ENCODE results near the gene TEX264. TPM values are rescaled to one million over a fixed set of nuclear protein-coding genes. Genes with fewer than 3 reads are reported as not detected.

TEX264 gene
- total and polyA plus RNA-seq, 2 donors (not counting 1 experiment from before 2014, with no cell fraction given), result 34.3 to 51.0 TPM

GRCh38 chr3:51709675-51710074 lies 38.6 kb downstream of the TEX264 start:
- no peaks in the 10 kb centered on the region for H3K9me3 ChIP-seq (ENCODE audit: control insufficient read depth, insufficient read depth, low read depth, low read length)
- TF ChIP-seq CTCF (conservative IDR thresholded peaks at IDR 0.05 in 1 of 2, IDR thresholded peaks at IDR 0.05 in 1 of 2; ENCODE audit: low read depth in 1 of 2, low read length in 2 of 2), result no peak
- no peak for TF ChIP-seq EZH2 (IDR thresholded peaks at IDR 0.05; ENCODE audit: low read length, missing control alignments)
- H3K36me3 ChIP-seq (ENCODE audit: control insufficient read depth, insufficient read depth, low read length), result no peaks in the 10 kb centered on the region
- H3K4me3 ChIP-seq (replicated peaks in 1 of 4; ENCODE audit: control extremely low read depth in 1 of 4, insufficient read depth in 1 of 4, low read depth in 3 of 4, low read length in 4 of 4), result no peak overlapping the region
- H3K27me3 ChIP-seq (ENCODE audit: control insufficient read depth, insufficient read depth, low read length), result no peaks in the 10 kb centered on the region
- H3K27ac ChIP-seq (ENCODE audit: insufficient read depth, low read length), result no peak overlapping the region
- no peaks in the 10 kb centered on the region for H3K4me1 ChIP-seq (ENCODE audit: control insufficient read depth, extremely low read depth, insufficient read depth, low read length)
- H3K4me2 ChIP-seq (ENCODE audit: extremely low read depth, insufficient read depth, low read length), result no peak overlapping the region
- no peak overlapping the region for H3K9ac ChIP-seq (ENCODE audit: insufficient read depth, low read length)
- H4K20me1 ChIP-seq (ENCODE audit: control insufficient read depth, extremely low read depth, insufficient read depth, low read length), result no peaks in the 10 kb centered on the region
- H2AFZ ChIP-seq (ENCODE audit: low read length), result no peak overlapping the region
- DNase-seq (ENCODE audit: low read depth in 2 of 2), result no peak
- no peaks in the 10 kb centered on the region for H3K79me2 ChIP-seq (ENCODE audit: control insufficient read depth, insufficient read depth, low read length)

- Histone ChIP-seq H3K9me3 (ENCODE audit: control insufficient read depth, insufficient read depth, low read depth, low read length) (no peaks in the 10 kb centered on the region), H4K20me1 (ENCODE audit: control insufficient read depth, extremely low read depth, insufficient read depth, low read length) (no peaks in the 10 kb centered on the region), H2AFZ (ENCODE audit: low read length) (no peak overlapping the region), H3K79me2 (ENCODE audit: control insufficient read depth, insufficient read depth, low read length) (no peaks in the 10 kb centered on the region), H3K4me1 (ENCODE audit: control insufficient read depth, extremely low read depth, insufficient read depth, low read length) (no peaks in the 10 kb centered on the region), H3K27me3 (ENCODE audit: control insufficient read depth, insufficient read depth, low read length) (no peaks in the 10 kb centered on the region), H3K9ac (ENCODE audit: insufficient read depth, low read length) (no peak overlapping the region), H3K36me3 (ENCODE audit: control insufficient read depth, insufficient read depth, low read length) (no peaks in the 10 kb centered on the region), H3K4me3 (replicated peaks in 1 of 4; ENCODE audit: control extremely low read depth in 1 of 4, insufficient read depth in 1 of 4, low read depth in 3 of 4, low read length in 4 of 4) (no peak overlapping the region), H3K4me2 (ENCODE audit: extremely low read depth, insufficient read depth, low read length) (no peak overlapping the region), H3K27ac (ENCODE audit: insufficient read depth, low read length) (no peak overlapping the region)
- DNase-seq (ENCODE audit: low read depth in 2 of 2), result no peak
- TF ChIP-seq CTCF (conservative IDR thresholded peaks at IDR 0.05 in 1 of 2, IDR thresholded peaks at IDR 0.05 in 1 of 2; ENCODE audit: low read depth in 1 of 2, low read length in 2 of 2) (peak in 1 of 2 donors; percentile 7), EZH2 (IDR thresholded peaks at IDR 0.05; ENCODE audit: low read length, missing control alignments) (no peak)
Observed at GRCh38 chr3:51710631-51711351, 39.7 kb downstream of the TEX264 start.

- no peaks in the 10 kb centered on the region for H3K36me3 ChIP-seq (ENCODE audit: control insufficient read depth, insufficient read depth, low read length)
- H3K4me1 ChIP-seq (ENCODE audit: control insufficient read depth, extremely low read depth, insufficient read depth, low read length), result no peaks in the 10 kb centered on the region
- H2AFZ ChIP-seq (ENCODE audit: low read length), result no peak overlapping the region
- DNase-seq (ENCODE audit: low read depth in 2 of 2), result no peak
- no peaks in the 10 kb centered on the region for H3K27me3 ChIP-seq (ENCODE audit: control insufficient read depth, insufficient read depth, low read length)
- no peaks in the 10 kb centered on the region for H4K20me1 ChIP-seq (ENCODE audit: control insufficient read depth, extremely low read depth, insufficient read depth, low read length)
- H3K79me2 ChIP-seq (ENCODE audit: control insufficient read depth, insufficient read depth, low read length), result no peaks in the 10 kb centered on the region
- H3K4me2 ChIP-seq (ENCODE audit: extremely low read depth, insufficient read depth, low read length), result no peak overlapping the region
- no peak overlapping the region for H3K4me3 ChIP-seq (replicated peaks in 1 of 4; ENCODE audit: control extremely low read depth in 1 of 4, insufficient read depth in 1 of 4, low read depth in 3 of 4, low read length in 4 of 4)
- no peak overlapping the region for H3K9ac ChIP-seq (ENCODE audit: insufficient read depth, low read length)
- no peak overlapping the region for H3K27ac ChIP-seq (ENCODE audit: insufficient read depth, low read length)
- H3K9me3 ChIP-seq (ENCODE audit: control insufficient read depth, insufficient read depth, low read depth, low read length), result no peaks in the 10 kb centered on the region
- no peak for TF ChIP-seq EZH2 (IDR thresholded peaks at IDR 0.05; ENCODE audit: low read length, missing control alignments)
- no peak for TF ChIP-seq CTCF (conservative IDR thresholded peaks at IDR 0.05 in 1 of 2, IDR thresholded peaks at IDR 0.05 in 1 of 2; ENCODE audit: low read depth in 1 of 2, low read length in 2 of 2)
Observed at GRCh38 chr3:51711352-51712037, 40.4 kb downstream of the TEX264 start.

Data from fibroblast of lung (primary cell).